ENCODE results near the gene TBRG1.

- TF ChIP-seq CTCF (conservative IDR thresholded peaks at IDR 0.05; ENCODE audit: low read length) (no peak), EZH2phosphoT487 (IDR thresholded peaks at IDR 0.05; ENCODE audit: borderline replicate concordance, low read depth, low read length) (no peak)
Measured at GRCh38 chr11:124667601-124668000, 44.9 kb downstream of the TBRG1 start.
